DND-41 (cell line): ENCODE data around the gene SOX5.

ENCODE experiments used
- CTCF ChIP-seq: IDR thresholded peaks from 2 replicates; pipeline ENCODE4 v1.5.1; 2012; ENCODE audit warnings: borderline replicate concordance, low read length, moderate library complexity, mild to moderate bottlenecking; ENCODE audit not compliant: poor library complexity, severe bottlenecking; ENCODE audit errors: extremely low read depth
- EZH2 ChIP-seq: IDR thresholded peaks from 3 replicates; pipeline ENCODE4 v1.6.1; 2012; ENCODE audit warnings: borderline replicate concordance, low read depth, mild to moderate bottlenecking, moderate library complexity, low read length, inconsistent platforms; ENCODE audit not compliant: severe bottlenecking

- TF ChIP-seq CTCF = no peak
- TF ChIP-seq EZH2 = no peak
These were observed 53.7 kb downstream of the SOX5 start for GRCh38 chr12:23895792-23896218.
